PC-9 (cell line): ENCODE results near the gene TNXB.

ENCODE experiments used
- EZH2 ChIP-seq: fragments of 200-600 bp; sonication (generic); IDR thresholded peaks from 2 replicates; pipeline ENCODE4 v1.8.0; 2017; ENCODE audit warnings: antibody characterized with exemption, low read depth
- TF ChIP-seq, protein P1 (sequence below): fragments of 200-600 bp; sonication (generic); conservative IDR thresholded peaks from 2 replicates; pipeline ENCODE4 v1.6.1; 2017; ENCODE audit warnings: mixed run types, antibody characterized with exemption, mild to moderate bottlenecking, moderate library complexity

DNA sequence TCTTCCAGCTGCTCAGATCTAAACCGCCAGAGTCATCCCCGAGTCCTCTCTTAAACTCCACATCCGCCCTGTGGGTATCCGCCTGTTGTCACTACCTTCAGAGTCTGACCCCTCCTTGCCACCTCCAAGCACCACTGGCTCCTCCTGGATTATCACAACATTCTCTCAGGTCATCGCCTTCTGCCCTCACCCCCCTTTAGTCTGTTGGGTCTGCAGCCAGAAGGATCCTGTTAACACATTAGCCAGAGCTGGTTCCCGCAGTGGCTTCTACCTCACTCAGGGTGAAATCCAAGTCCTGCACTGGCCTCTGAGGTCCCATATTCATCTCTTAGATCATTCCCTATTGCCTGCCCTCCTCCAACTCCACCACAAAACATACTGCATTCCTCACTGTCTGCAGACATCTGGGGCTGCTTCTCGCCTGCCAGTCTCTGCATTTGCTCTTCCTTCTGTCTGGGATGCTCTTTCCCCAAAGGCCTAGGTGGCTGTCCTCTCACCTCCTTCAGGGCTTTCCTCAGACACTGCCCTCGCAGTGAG is 34.1 kb downstream of the TNXB start:
- no peak for TF ChIP-seq EZH2
- TF ChIP-seq, protein P1, sequence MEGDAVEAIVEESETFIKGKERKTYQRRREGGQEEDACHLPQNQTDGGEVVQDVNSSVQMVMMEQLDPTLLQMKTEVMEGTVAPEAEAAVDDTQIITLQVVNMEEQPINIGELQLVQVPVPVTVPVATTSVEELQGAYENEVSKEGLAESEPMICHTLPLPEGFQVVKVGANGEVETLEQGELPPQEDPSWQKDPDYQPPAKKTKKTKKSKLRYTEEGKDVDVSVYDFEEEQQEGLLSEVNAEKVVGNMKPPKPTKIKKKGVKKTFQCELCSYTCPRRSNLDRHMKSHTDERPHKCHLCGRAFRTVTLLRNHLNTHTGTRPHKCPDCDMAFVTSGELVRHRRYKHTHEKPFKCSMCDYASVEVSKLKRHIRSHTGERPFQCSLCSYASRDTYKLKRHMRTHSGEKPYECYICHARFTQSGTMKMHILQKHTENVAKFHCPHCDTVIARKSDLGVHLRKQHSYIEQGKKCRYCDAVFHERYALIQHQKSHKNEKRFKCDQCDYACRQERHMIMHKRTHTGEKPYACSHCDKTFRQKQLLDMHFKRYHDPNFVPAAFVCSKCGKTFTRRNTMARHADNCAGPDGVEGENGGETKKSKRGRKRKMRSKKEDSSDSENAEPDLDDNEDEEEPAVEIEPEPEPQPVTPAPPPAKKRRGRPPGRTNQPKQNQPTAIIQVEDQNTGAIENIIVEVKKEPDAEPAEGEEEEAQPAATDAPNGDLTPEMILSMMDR, result no peak
